Hematopoietic multipotent progenitor cell treated with erythropoietin and hydrocortisone succinate and interleukin-3 and kit ligand, for 6 days (in vitro differentiated cells): ENCODE data around the gene DPF3.

Source experiments
- DNase-seq: peaks from one replicate; pipeline ENCODE4 v3.0.0-alpha.2; 2015

The DPF3 gene

DNA sequence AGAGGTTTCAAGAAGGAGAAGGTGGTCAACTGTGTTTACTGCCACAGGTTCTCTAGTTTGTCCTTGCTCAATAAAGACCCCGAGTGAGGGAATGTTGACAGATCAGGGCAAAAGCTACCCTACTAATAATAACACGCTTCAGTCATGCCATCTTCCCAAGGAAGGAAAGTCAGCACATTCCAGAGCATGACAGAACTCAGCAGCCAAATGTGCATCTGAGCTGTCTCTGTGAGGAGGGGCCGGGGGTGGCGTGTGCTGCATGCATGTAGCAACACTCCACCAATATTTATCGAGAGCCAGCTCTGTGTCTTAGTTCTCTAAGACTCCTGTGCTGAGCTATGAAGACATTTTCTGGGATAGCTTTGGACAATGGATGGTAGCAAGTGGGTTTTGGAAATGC lies 260.4 kb downstream of the DPF3 start:
- no peak for DNase-seq

DNA sequence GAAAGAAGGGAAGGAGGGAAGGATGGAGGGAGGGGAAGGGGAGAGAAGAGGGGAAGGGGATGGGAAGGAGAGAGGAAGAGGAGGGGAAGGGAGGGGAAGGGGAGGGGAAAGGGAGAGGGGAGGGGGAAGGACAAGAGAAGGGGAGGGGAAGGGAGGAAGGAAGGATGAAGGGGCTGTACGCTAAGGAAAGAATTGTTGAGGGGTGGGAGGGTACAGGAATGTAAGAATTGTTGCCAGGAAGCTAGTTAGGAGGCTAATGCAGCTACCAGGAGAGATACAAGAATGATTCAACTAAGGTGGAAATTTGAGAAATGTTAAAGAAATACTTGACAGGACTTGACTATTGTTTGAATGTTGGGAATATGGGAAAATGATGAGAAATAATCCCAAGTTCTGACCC lies 261.2 kb downstream of the DPF3 start:
- no peak for DNase-seq

DNA sequence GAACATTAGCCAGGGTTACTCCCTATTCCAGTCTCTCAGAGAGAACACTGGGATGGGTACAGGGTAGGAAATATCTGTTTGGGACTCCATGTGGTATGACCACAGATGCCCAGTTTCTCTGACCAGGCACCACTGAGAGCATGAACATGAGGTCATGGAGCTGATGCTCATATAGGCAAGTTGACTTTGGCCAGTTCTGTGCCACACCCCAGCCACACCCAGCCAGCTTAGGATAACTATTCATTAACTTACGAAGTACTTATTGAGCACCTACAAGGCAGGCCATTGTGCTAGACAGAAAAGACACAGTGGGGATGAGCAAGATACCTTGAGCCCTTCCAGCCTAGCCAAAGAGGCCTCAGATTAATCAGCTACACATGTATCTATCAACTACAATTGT lies 262.5 kb downstream of the DPF3 start:
- DNase-seq: no peak

DNA sequence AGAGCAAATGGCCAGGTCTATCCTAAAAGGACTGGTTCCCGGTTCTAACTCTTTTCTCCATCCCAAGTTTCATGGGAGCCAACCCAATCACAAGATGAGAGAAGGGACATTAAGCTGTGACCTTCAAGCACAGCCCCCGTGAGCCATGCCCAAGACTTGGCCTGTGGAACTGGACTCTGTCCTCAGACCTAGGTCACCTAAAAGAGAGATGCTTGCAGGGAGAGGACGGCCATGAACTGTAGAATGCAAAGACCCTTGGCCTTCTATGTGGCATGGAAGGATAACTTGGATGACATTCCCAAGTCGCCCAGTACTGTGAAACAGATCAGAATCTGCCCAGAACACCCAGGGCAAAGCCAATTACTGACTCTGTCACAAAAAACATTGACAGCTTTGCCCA lies 263.5 kb downstream of the DPF3 start:
- DNase-seq: no peak

DNA sequence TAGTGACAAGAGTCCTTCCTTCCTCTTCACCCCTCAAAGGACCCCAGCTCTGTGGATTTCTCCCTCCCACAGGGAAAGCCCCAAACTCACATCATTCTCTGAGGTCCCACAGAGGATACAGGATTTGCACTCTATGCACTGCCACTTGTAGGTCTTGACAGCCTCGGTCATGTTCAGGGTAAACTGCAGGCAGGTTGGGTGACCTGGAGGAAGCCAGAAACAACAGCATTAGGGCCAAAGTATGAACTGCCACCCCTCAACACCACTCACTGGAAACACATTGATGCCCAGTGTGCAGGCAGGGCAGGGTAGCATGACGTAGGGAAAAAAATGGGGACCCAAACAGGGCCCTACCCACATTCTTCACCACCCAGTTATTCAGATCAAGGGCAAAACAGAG lies 264.4 kb downstream of the DPF3 start:
- no peak for DNase-seq

DNA sequence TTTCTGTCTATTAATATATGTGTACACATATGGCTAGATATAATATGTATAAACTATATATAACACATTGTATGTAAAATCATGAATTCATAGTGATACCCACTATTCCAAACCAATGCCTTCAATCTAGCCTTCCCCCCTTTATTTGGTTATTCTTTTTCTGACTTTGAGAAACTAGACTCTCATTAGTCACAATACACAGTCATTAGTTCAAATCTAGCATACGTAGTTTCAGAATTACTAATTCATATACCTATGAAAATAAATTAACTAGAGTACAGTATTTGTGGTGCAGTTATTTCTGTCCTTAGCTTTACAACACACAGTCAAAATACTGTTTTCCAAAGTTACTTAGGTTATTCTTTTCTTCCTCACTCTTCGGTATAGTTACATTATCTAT lies 268.2 kb downstream of the DPF3 start:
- DNase-seq: no peak

DNA sequence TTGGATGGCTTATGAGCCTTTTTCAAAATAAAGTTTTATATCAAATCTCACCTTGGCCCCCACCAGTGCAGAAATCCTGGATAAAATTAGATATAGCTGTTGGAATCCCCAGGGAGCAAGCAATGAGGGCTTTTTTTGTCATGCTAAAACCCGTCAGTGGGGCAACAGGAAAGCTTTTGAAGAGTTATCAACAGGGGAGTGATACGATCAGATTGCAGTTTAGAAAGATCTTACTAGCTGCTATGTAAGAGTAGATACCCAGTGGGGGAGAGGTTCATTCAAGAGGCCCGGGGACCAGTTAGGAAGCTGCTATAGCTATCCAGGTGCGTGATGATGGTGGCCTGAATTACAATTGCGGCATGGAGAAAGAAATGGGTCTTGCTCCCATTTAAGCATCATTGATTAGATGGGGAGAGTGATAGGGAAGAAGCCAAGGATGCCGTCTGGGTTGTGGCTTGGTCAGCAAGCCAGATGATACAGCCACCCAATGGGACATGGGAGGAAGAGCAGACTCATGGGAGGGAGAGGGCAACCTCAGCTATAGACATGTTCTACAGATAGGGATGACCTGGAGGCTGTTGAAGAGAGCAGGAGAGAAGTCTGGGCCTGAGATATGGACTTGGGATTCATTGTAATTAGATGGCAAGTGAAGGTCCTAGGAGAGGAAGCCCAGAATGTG lies 272.4 kb downstream of the DPF3 start:
- no peak for DNase-seq

DNA sequence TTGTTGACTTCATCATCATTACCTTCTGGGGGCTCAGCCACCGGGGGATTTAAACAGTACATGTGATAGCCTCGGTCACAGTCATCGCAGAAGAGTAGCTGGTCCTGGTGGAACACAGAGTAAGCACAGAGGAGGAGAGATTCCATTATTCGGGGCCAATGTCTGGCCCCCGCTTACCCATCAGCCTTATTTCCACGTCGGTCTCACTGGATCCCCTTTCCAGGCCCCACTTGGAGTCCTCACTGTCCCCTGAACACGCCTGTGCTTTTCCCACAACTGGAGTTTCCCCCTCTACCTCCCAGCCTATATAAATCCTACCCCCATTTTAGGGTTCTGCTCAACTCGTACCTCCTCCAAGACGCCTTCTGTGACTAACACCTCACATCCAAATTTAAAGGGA lies 274.0 kb downstream of the DPF3 start:
- DNase-seq: no peak

DNA sequence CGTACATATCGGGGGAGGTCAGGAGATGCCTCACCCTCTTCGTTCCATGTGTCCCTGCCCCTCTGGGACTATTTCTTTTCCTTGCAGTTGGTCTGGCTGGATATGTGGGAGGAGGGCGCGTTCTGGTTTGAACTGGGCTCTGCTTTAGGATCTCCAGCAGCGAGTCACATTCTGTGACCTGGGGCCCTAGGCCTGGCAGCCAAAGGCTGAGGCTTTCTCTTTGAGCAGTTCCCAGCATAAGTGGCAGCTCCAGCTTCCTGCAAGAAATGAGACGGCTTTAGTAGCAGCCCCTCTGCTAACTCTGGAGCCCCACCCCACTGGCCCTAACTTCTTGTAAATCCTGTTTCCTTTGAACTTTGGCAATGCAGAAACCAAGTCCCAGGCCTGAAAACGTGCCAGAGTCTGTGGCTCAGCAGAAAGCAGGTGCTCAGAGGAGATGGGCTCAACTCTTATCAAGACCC lies 274.8 kb downstream of the DPF3 start:
- DNase-seq: no peak

DNA sequence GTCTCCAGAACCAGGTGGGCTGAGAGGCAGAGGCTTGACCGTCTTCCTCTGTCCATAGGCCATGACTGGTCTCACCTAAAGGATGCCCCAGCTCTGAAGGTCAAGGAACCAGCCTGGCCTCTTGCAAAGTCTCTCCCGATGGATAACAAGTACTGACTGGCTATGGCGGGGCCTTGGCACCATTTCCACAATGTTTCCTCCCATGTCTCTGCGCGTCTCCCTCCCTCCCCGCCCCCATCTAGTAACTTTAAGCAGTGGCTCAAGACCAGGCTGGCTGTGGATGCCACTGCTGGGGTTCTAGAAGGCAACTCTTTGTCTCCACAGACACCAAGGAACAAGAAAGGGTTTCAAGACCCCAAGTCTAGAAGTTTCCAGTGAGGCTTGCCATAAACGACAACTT lies 275.5 kb downstream of the DPF3 start:
- DNase-seq: no peak

DNA sequence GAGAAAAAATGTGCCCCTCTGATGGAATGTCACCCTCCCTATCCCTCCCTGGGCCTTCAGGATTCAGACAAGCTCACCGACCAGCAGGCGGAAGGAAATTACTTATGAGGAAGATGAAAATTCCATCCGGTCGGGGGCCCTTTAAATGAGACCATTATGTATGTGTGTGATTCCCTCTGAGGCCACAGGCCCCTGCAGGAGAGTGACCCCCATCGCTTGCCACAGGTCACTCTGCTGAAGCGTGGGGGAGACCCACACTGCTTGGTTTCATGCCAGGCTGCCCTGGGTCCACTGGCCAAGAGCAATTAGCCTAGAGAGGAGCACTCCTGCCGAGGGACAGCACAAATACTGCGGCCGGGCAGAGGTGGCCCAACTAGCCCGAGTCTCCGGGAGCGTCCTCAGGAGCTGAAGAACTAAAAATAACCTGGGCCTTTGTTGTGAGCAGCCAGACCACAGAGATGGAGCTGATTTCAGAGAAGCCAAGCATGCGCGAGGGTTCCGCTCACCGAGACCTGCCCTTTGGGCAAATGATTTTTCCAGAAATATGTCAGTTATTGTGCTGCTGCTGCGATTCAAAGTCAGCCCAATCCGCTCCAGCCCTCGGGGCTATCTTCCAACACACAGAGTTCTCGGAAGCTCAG lies 276.4 kb downstream of the DPF3 start:
- no peak for DNase-seq

DNA sequence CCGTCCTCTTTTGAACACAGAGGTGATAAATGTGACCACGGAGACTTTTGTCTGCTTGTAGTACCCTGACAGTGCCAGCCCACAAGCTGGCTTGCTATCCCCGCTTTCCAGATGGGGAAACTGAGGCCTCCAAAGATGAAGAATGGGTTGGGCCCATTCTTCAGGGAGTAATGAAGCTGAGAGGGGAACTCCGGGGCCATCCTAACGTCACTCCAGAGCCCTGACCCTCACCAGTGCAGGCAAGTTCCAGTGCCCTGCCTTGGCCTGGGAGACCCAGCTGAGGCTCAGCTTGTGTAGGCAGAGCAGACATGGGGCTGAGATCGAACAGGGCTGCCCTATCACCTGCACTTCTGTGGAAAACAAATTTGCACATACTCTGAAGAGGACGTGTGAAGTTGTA lies 277.1 kb downstream of the DPF3 start:
- DNase-seq: no peak

DNA sequence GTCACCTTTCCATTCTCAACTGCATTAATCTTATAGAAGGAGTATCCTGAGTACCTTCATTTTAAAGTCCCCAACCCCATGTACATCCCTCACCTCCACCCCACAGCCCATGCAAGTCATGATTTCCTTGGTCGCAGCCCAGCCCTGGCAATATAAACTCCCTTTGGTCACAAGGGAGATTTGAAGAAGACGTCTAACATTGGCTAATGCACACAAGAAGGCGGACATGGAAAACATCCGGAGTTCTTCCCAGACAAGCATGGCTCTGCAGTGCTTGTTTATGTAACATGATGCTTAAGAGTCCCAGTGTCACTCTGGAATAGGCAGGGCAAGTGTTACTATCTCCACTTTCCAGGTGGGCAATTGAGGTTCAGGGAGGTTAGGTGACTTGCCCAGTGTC lies 277.6 kb downstream of the DPF3 start:
- DNase-seq: no peak

DNA sequence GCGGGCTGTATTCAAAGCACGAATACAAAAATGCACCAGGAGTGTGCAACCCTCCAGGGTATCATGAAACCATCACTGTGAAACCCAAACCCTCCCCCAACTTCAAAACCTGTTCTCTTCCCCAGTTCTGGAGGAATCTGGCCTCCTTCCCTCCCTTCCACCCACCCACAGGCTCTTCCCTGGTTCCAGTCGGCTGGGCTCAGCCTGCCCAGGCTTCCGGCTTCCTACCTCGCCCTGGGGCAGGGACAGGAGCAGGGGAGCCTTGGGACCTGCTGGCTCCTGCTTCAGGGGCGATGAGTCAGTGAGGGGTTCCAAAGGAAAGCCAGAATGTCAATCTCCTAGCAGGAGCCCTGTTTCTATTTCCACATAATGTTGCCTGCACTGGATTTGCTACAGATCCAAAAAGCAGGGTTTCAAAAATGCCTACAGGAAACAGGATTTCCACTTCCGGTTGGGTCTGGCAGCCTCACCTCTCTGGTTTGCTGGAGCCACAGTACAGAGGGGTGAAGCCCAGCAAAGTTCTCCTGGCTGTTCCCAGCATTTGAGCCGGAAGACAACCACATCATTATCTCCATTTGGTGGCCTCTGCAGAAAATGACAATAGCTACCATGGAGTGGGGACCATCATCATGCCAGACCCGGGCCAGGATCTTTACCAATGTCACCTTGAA lies 278.3 kb downstream of the DPF3 start:
- no peak for DNase-seq

DNA sequence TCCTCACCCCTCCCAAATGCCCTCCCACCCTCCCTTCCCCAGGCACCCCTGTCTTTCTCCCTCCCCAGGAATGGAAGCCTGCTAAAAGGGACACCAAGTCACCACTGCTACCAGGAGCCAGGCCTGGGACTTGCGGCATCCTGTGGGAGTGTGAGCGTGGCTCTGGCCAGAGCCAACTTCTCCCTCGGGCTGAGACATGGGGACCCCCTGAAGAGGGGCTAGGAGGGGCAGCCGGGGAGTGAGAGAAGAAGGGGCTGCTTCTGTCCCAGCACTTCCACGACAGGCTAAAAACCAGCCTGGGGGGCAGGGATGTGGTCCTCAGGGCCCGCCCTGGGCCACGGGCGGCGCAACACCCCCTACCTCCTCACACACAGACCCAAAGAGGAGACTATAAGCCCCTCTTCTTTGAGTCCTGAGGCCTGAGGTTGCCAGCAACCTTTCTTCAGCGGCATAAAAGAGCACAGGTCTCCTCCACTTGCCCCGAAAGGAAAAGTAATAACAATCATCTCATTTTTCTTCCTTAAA lies 278.9 kb downstream of the DPF3 start:
- DNase-seq: no peak

DNA sequence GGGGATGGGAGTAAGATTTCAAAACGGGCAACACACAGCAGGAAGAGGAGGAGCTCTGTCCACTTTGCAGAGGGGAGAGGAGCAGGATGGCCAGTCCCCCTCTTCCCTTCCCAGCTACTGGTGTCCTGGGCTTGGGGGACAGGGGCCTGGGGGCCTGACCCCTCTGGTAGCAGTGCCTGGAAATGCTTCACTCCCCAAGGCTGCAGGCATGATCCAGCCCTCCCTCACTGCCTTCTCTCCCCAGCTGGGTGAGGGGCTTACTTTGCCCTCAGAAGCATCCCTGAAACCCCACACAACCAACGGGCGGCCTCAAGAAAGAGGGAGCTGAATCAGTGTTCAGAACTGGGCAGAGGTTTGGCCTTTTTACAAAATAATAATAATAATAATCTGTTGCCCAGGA lies 279.5 kb downstream of the DPF3 start:
- DNase-seq: no peak

DNA sequence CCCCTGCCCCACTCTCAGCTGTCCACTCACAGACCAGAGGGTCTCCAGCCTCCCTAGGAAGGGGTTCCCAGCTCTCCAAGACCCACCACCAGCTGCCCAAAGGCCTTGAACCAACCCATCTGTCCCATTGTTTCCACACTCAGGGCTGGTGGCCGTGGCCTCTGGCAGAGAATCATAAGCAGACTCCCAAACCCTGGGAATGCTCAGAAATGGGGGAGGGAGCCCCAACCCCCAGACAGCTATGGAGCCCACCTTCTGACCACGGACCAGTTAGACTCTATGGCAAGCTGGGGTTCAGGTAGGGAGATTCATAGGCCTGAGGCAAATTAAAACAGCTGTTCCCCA lies 280.0 kb downstream of the DPF3 start:
- DNase-seq: no peak

DNA sequence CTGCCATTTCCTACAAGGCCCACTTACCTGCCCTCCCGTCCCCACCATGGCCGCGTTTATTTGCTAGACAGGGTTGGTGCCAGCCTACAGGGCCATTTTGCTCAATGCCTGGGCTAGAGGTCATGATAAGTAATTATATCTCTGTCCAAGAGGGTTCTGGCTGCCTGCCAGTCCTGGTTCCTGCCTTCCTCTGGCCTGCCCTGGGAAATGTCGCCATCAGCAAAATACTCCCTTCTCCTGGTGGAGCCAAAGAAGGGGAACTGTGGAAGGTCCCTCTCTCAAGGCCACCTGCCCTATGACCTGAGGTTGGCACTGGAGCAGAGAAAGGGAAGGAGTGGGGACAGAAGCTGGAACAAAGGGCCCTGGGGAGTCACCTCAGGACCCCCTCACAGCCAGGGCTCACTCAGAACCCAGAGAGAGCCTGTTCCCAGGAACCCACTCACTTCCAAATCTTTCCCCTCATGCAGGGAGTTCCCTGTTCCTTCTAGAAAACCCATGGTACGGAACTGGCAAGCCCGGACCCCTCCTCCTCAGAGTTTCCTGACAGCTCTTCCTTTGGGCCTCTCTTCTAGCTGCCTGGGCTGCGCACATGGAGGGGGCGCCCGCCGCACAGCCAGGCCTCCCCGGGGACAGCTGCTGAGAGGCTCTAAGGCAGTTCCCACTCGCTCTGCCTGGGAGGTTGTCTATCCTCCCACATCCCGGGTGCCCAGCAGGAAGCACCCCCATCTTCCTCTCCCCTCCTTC lies 280.5 kb downstream of the DPF3 start:
- DNase-seq: peak; percentile 34

DNA sequence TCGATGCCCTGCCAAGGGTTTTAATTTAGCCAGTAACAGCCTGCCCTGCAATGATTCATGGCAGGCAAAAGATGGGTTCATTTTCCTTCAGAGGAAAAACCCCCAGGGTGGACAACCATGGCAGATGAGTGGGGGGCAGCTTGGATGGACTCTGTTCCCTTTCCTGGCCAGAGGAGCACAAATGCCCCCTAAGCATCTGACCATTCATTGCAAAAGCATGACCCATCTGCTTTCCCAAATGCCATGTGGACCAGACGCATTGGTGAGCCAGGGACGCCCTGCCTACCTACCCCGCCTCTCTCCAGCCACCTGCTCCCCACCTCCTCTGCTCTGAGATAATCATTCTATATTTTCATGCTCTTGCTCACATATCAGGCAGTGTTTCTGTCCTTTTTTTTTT lies 281.9 kb downstream of the DPF3 start:
- DNase-seq: no peak

DNA sequence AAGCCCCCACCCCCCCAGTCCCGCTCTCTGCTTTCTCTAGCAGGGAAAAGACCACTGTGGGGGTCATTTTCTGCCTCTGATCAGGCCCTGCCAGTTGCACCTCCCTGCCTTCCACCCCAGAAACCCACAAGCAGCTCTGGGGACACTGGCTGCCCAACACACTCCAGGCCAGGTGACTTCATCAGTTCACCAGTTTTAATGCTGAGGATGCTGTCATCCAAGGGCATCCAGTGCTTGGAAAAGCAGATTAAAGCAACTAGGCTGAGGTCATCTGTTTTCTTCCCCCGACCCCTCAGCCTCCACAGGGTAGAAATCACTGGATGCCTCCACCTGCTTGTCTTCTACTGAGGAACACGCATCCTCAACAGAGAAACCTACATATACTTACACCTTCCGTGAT lies 282.4 kb downstream of the DPF3 start:
- DNase-seq: no peak

DNA sequence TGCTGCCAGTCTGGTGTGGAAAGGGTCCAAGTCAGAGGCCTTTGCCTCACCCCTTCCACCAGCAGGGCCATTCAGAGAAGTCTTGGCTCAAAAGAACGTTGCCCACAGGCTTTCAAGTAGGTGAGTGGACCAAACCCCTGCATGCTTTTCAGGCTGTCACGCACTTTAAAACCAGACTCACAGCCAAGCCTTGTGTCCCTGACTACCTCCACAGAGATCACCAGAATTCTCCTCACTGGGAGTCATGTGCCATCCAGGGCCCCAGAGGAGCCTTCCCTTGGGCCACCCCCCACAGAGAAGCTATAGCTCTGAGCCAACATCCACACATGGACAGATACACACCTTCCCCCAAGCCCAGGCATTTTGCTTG lies 283.1 kb downstream of the DPF3 start:
- DNase-seq: no peak

DNA sequence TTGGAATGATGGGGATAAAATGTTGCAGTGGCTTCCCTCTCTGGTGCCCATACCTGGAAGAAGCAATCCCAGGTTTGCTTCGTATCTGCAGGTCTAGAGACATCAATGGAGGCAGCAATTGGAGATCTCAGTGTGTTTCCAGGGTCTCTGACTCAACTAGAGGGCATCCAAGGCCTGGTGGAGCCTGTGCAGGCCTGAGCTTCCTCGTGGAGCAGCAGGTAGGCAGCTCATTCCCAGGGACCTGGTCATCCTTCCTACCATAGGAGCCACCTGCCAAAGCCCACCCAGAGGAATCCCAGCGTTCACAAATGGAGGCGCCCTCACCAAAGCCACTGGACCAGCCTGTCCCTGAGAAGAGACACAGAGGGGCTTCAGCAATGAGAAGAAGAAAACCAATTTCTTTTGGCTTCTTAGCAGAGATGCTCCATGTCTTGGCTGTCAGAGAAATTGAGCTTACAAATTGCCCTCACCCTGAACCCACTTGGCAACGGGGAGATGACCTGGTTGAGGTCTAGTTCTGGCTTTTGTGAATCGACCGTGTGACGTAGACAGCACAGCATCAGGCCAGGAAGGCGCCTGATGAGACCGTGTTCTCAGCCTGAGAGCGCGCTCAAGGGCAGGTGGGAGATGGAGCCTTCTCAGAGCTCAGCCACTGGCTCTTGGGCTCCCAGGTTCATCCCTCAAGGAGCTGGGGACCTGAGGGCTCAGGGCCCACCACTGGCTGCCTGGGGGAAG lies 283.6 kb downstream of the DPF3 start:
- DNase-seq: no peak
